ENCODE results near the gene LRRC8C. TPM values are rescaled to one million over a fixed set of nuclear protein-coding genes. Genes with fewer than 3 reads are reported as not detected.

Gene LRRC8C
- total RNA-seq, 2 donors from 2014 or later = 2.5 to 5.5 TPM

DNA sequence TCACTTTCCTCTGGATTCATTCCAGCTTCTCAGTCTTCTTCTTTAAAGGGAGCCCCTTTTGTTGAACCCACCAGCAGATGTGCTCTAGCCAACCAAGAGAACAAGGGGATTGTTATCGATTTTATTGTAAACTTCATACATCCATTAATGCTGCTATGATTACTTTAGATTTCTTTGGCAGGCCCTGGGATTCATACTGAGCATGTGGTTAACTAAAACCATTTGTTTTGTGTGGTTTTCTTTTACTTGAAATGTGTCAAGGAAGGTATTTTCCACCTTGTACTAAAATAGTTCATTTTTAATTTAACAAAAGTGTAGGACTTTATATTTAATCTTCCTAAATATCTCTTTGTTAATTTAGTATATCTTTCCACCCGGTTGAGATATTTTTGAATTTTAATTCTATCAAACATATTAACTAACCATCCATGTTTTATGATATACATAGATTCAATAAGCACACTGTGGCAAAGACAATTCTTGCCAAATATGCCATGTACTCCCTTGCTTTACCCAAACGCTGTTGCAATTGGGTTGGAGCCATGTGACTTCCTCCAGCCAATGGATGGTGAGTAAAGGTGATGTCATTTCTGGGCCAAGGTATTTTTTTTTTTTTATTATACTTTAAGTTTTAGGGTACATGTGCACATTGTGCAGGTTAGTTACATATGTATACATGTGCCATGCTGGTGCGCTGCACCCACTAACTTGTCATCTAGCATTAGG lies 113.7 kb downstream of the LRRC8C start:
- Mint-ChIP-seq H3K36me3 (ENCODE audit: low read depth) (no peaks in the 10 kb centered on the region), H3K9me3 (peaks cover 8% of the 10 kb centered on the region), H3K4me3 (no peak overlapping the region), H3K27me3 (ENCODE audit: insufficient read depth) (peaks cover 2% of the 10 kb centered on the region), H3K4me1 (no peaks in the 10 kb centered on the region), H3K27ac (no peak overlapping the region)
- H3K4me3 ChIP-seq (ENCODE audit: low read length) = no peak overlapping the region
- peaks cover 3% of the 10 kb centered on the region for H3K27me3 ChIP-seq (ENCODE audit: control insufficient read depth, insufficient read depth, low read length, poor library complexity, severe bottlenecking)
- H3K27ac ChIP-seq (ENCODE audit: low read depth, low read length) = no peak overlapping the region
- no peak for DNase-seq
- H3K36me3 ChIP-seq (ENCODE audit: control insufficient read depth, insufficient read depth, low read length) = no peaks in the 10 kb centered on the region
- TF ChIP-seq CTCF (conservative IDR thresholded peaks at IDR 0.05) = no peak
- WGBS, 2 experiments (ENCODE audit: insufficient coverage in 1 of 2, insufficient read length in 1 of 2) = 98% methylated on average over 3 of the region's 4 CpGs; no CpG with 5 or more reads in 1 of the 2 experiments
- no peak overlapping the region for H3K9ac ChIP-seq (ENCODE audit: extremely low read depth, low read length, poor library complexity, severe bottlenecking)
- H3K4me1 ChIP-seq (ENCODE audit: control insufficient read depth, insufficient read depth, low read length) = no peaks in the 10 kb centered on the region
- no peaks in the 10 kb centered on the region for H3K9me3 ChIP-seq (ENCODE audit: control insufficient read depth, low read length)

- Histone ChIP-seq H3K4me3 (ENCODE audit: low read length) (no peak overlapping the region), H3K9me3 (ENCODE audit: control insufficient read depth, low read length) (no peaks in the 10 kb centered on the region), H3K36me3 (ENCODE audit: control insufficient read depth, insufficient read depth, low read length) (no peaks in the 10 kb centered on the region), H3K9ac (ENCODE audit: extremely low read depth, low read length, poor library complexity, severe bottlenecking) (no peak overlapping the region), H3K27me3 (ENCODE audit: control insufficient read depth, insufficient read depth, low read length, poor library complexity, severe bottlenecking) (no peaks in the 10 kb centered on the region), H3K4me1 (ENCODE audit: control insufficient read depth, insufficient read depth, low read length) (peaks cover 10% of the 10 kb centered on the region), H3K27ac (ENCODE audit: low read depth, low read length) (no peak overlapping the region)
- H3K27me3 Mint-ChIP-seq (ENCODE audit: insufficient read depth) = peaks cover 12% of the 10 kb centered on the region
- DNase-seq = no peak
- no peak overlapping the region for H3K4me3 Mint-ChIP-seq
- no peak overlapping the region for H3K27ac Mint-ChIP-seq
- H3K4me1 Mint-ChIP-seq = peaks cover 18% of the 10 kb centered on the region
- no peak for TF ChIP-seq CTCF (conservative IDR thresholded peaks at IDR 0.05)
- H3K36me3 Mint-ChIP-seq (ENCODE audit: low read depth) = peaks cover 4% of the 10 kb centered on the region
- H3K9me3 Mint-ChIP-seq = peaks cover 6% of the 10 kb centered on the region
These were observed 120.8 kb downstream of the LRRC8C start for GRCh38 chr1:89753761-89754160.

DNA sequence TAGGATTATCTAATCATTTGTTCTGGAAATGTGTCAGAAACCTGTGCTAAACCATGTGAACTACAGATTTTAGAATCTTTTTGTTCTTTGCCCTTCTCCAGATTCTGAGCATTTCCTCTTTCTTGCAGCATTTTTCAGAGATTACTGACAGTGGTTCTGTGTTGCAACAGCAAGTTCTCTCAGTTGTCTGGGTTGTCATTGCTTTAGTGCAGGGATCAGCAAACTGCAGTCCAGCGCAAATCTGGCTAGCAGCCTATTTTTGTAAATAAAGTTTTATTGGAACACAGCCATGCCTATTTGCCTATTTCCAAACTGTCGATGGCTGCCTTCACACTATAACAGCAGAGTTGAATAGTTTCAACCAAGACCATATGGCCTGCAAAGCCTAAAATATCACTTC lies 121.6 kb downstream of the LRRC8C start:
- Histone ChIP-seq H3K36me3 (ENCODE audit: control insufficient read depth, insufficient read depth, low read length) (no peaks in the 10 kb centered on the region), H3K27ac (ENCODE audit: low read depth, low read length) (no peak overlapping the region), H3K4me1 (ENCODE audit: control insufficient read depth, insufficient read depth, low read length) (peaks cover 17% of the 10 kb centered on the region), H3K4me3 (ENCODE audit: low read length) (no peak overlapping the region), H3K9me3 (ENCODE audit: control insufficient read depth, low read length) (no peaks in the 10 kb centered on the region), H3K9ac (ENCODE audit: extremely low read depth, low read length, poor library complexity, severe bottlenecking) (no peak overlapping the region), H3K27me3 (ENCODE audit: control insufficient read depth, insufficient read depth, low read length, poor library complexity, severe bottlenecking) (no peaks in the 10 kb centered on the region)
- Mint-ChIP-seq H3K4me3 (no peak overlapping the region), H3K36me3 (ENCODE audit: low read depth) (peaks cover 4% of the 10 kb centered on the region), H3K27ac (no peak overlapping the region), H3K27me3 (ENCODE audit: insufficient read depth) (peaks cover 12% of the 10 kb centered on the region), H3K9me3 (peaks cover 6% of the 10 kb centered on the region), H3K4me1 (peaks cover 25% of the 10 kb centered on the region)
- no peak for DNase-seq
- WGBS, 2 experiments (ENCODE audit: insufficient coverage in 1 of 2, insufficient read length in 1 of 2) = 98% methylated on average over 2 of the region's 2 CpGs; no CpG with 5 or more reads in 1 of the 2 experiments
- TF ChIP-seq CTCF (conservative IDR thresholded peaks at IDR 0.05) = no peak
